Testis (tissue), 2 donors: ENCODE measurements around the gene LHX2.

ENCODE experiments used
- POLR2A ChIP-seq: fragments of 450-650 bp; IDR thresholded peaks from one replicate; pipeline ENCODE4 v1.6.1; 2017; ENCODE audit warnings: antibody characterized with exemption, mild to moderate bottlenecking, moderate library complexity
- TF ChIP-seq, protein P1 (sequence below), 3 experiments: fragments of 450-650 bp in 2 of 3; fragments of 200-600 bp in 1 of 3; sonication (generic) in 1 of 3; IDR thresholded peaks; one replicate each; pipeline ENCODE4 v1.5.1; 2016 to 2019; ENCODE audit warnings: antibody characterized with exemption in 3 of 3, mild to moderate bottlenecking in 2 of 3, moderate library complexity in 1 of 3

- TF ChIP-seq, protein P1, sequence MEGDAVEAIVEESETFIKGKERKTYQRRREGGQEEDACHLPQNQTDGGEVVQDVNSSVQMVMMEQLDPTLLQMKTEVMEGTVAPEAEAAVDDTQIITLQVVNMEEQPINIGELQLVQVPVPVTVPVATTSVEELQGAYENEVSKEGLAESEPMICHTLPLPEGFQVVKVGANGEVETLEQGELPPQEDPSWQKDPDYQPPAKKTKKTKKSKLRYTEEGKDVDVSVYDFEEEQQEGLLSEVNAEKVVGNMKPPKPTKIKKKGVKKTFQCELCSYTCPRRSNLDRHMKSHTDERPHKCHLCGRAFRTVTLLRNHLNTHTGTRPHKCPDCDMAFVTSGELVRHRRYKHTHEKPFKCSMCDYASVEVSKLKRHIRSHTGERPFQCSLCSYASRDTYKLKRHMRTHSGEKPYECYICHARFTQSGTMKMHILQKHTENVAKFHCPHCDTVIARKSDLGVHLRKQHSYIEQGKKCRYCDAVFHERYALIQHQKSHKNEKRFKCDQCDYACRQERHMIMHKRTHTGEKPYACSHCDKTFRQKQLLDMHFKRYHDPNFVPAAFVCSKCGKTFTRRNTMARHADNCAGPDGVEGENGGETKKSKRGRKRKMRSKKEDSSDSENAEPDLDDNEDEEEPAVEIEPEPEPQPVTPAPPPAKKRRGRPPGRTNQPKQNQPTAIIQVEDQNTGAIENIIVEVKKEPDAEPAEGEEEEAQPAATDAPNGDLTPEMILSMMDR (IDR thresholded peaks at IDR 0.05), result no peak
- TF ChIP-seq POLR2A, result no peak
Measured at GRCh38 chr9:124077915-124078572, 66.5 kb downstream of the LHX2 start.
